Activated CD4-positive, alpha-beta T cell treated with anti-CD3 and anti-CD28 coated beads, Interleukin-2, amount 50 U/mL, for 4 hours (primary cell): ENCODE measurements around the gene PTPN21.
A peak's percentile ranks its signal among the peaks of the same experiment; 100 is the strongest.

Source experiments
- DNase-seq, 2 experiments: peaks; one replicate each; pipeline ENCODE4 v3.0.0-alpha.2; 2020

PTPN21 gene

GRCh38 chr14:88554457-88555286, at the start of gene PTPN21:
Gene PTPN21, minus strand, starts transcription at chr14:88555007. Its CDS starts 4,590 bp downstream, at chr14:88550417.
- no peak for DNase-seq

- DNase-seq = no peak
Measured at GRCh38 chr14:88604212-88604611, 49.4 kb upstream of the PTPN21 start.

GRCh38 chr14:88599761-88600439, 45.1 kb upstream of the PTPN21 start:
- DNase-seq = no peak

- DNase-seq = no peak
Measured at GRCh38 chr14:88599326-88599725, 44.5 kb upstream of the PTPN21 start.

DNA sequence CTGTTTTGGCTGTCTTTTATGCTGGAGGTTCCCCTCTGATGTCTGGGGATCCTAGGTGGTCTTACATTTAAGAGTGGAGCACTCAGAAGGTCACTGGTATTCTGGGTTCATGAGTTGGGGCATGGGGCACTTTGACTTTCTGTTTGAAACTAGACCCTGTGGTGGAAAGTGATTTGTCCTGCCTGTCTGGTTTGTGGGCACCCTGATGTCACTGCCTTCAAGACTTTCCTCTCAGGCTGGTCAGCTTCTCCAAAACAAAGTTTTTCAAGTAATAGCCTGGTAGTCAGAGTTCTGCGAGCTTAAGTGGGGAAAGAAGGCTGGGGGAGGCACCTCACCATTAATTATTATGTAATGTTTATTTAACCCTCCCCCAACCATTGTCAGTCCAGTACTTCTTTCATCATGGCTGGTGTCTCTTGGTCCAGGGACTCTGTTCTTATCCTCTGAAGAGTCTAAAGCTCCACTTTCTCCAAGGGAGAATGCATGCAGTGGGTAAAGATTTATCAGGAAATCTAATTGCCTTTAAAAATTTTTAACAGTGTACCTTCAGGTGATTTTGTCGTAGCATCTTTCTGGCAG, 43.4 kb upstream of the PTPN21 start:
- no peak for DNase-seq

DNA sequence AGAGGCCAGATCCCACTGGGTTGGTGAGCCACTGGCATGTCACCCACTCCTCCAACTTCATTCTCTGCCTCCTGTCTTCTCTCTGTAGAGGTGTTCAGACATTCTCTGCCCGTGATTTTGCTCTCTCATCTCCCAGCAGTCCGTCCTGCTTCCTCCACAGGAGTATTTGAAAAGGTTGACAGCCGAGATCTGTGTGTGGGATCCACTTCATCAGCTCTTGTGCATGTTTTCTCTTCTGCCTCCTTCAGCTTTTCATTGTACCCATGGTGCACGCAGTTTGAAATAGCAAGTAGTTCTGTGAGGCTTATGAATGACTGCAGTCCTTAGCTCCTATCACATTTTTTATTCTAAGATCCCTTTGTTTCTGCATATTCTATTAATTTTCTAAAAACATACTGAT, 42.8 kb upstream of the PTPN21 start:
- DNase-seq = no peak

DNA sequence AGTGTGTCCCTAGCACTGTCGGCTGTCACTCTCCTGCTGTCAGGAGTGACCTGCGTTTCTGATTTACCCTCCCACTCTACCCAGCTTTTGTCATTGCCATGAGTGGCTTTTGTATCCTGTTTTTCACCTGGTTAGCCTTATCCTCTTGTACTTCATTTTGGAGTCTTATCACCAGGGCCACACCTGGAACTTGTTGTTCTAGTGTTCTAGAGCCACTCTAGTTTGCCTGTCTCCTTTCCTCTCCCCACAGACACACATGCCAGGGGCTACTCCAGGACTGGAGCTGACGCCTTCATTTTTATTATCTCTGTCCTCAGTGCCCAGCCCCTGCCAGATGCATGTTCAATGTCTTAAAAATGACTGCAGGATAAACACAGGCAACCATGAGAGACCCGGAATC, 42.2 kb upstream of the PTPN21 start:
- no peak for DNase-seq

DNA sequence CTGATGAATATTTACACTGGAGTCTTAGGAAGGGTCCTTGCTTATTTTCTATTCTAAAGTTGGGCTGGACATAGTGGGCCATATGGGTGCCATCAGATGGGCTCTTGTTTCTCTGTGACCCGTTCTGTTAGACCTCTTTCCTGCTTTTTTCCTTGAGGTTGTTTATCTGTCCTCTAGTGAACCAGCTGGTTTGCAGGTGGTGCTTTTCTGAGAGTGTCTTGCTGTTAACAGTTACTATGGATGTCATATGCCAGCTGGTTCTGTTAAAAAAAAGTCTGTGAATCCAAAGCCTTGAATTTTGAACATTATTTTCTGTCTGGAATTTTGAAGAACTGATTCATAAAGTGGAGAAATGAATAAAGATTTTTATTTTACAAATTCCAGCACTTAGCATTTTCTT, 37.2 kb upstream of the PTPN21 start:
- DNase-seq = no peak

DNA sequence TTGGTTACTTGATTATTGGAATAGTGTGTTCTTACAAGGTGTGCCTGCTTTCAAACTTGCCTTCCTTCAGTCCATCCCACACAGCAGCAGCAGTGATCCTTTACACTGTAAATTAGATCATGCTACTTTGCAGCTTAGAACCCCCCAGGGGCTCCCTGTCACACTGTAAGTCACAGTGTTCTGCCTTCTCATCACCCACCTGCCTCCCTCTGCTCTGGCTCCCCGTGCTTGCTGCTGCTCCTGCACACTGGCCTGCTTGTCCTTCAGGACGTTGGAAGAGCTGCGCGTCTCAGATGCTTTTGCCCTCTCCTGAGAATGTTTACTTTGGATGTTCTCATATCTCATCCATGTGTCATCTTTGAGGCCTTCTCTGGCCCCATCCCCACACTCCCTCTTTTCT, 35.4 kb upstream of the PTPN21 start:
- DNase-seq = no peak

GRCh38 chr14:88588081-88588480, 33.3 kb upstream of the PTPN21 start:
- no peak for DNase-seq

- DNase-seq = no peak
Measured at GRCh38 chr14:88584451-88584850, 29.6 kb upstream of the PTPN21 start.

GRCh38 chr14:88576222-88576621, 21.4 kb upstream of the PTPN21 start:
- DNase-seq = no peak

GRCh38 chr14:88572117-88572516, 17.3 kb upstream of the PTPN21 start:
- no peak for DNase-seq

DNA sequence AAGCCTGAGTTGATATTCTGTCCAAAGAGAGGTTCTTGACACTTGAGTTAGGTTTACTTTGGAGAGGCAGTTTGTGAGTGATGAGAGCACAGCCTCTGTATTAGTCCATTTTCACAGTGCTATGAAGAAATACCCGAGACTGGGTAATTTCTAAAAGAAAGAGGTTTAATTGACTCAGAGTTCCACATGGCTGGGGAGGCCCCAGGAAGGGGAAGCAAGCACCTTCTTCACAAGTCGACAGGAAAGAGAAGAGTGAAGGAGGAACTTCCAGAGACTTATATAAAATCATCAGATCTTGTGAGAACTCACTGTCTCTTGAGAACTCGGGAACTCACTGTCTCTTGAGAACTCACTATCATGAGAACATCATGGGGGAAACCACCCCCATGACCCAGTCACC, 13.4 kb upstream of the PTPN21 start:
- DNase-seq = no peak

DNA sequence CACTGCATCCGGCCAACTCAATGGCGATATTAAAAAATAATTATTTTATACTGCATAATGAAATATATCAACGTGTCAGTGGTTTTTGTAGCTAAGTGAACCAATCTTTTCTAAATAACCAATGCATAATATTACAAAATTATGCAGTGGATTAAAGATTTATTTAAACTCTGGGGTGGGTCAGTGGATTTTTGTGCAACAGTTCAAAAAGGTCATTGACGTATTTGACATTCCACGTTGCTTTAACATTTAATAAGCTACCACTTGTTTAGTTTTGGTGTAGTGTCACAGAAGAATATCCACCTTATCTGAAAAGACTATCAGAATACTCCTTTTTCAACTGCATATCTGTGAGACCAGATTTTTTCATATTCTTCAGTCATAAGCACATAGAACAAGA, 10.6 kb upstream of the PTPN21 start:
- no peak for DNase-seq

GRCh38 chr14:88563845-88564244, 9.0 kb upstream of the PTPN21 start:
- DNase-seq = no peak

GRCh38 chr14:88562831-88563686, 8.3 kb upstream of the PTPN21 start, which contains the start of gene ZC3H14:
Gene ZC3H14, plus strand, starts transcription at chr14:88563037. Its CDS starts 97 bp downstream, at chr14:88563134.
- peak; percentile 76 to 80 for DNase-seq

GRCh38 chr14:88562532-88562830, 7.7 kb upstream of the PTPN21 start:
- no peak for DNase-seq

- no peak for DNase-seq
Measured at GRCh38 chr14:88559852-88560251, 5.0 kb upstream of the PTPN21 start.

DNA sequence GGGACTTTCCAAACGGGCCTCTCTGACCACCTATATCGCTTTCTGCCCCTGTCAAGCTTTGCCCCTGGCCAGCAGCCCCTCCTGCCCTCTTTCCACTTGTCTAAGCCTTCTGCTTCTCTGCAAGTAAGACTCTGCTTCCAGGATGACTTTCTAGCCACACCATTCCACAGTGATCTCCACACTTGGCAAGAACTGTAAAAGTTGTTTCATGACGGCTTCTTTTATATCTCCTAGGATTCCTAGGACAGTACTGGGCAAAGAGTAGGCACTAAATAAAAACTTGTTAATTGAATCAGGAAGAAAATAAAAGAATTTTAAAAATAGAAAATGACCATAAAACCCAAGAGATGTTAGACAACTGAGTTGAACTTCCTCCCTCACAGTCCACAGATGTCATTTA, 1.8 kb upstream of the PTPN21 start:
- DNase-seq = no peak

DNA sequence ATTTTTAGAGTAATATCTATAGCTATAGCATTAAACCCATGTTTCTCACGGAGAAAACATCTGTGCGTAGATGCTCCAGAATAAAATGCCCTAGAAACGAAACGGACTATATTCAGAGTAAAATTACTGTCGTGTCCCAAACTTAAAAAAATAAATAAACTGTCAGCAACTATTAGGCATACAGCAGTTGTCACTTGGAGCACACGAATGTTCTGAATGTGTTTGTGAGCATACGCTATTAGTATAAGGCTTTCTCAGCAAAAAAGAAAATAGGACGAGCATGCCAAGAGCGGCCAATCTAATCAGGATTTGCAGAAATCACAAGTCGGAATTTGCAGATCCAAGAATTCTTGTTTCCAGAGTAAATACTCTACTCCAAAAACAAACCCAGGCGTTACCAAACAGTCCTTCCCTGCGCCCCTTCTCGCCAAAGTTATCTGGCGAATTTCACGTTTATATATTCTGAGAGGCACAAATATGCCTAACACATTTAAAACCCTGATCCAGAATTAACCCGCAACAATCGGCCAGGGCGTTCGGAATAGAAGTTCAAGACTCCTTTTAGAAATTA, 836 bp downstream of the PTPN21 start:
- DNase-seq = no peak

- no peak for DNase-seq
Measured at GRCh38 chr14:88552876-88553275, 1.9 kb downstream of the PTPN21 start.

DNA sequence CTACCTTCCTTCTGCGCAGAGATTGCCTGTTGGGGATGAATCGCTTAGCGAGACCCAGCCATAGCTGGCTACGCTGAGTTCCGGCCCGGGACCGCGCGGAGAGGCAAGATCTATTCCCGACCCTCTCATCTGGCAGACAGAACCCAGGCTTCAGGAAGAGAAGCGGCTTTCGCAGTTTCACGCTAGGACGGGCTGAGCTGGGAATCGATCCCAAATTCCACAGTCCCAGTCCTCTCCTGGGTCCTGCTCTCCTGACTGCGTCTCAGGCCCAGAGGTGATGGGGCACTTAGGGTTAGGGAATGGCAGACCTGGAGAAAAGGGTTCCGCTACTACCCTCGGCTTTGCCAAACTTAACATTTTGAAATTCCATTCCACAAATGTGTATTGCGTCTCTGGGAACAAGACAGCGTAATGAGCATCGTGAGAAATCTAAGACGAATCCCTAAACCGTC, 2.8 kb downstream of the PTPN21 start:
- DNase-seq = no peak
